Breast epithelium (tissue), 3 donors: ENCODE results near the gene TCEAL3.

Experiments
- POLR2A ChIP-seq: fragments of 450-650 bp; IDR thresholded peaks from one replicate; pipeline ENCODE4 v1.6.1; 2016; ENCODE audit warnings: antibody characterized with exemption, mild to moderate bottlenecking, moderate library complexity
- POLR2AphosphoS5 ChIP-seq, 3 donors: sonication (generic); formaldehyde crosslinking; IDR thresholded peaks; one replicate each; pipeline ENCODE4 v1.6.1; 2017; ENCODE audit warnings: antibody characterized with exemption in 3 of 3
- TF ChIP-seq, protein P1 (sequence below), 3 donors: fragments of 450-650 bp; IDR thresholded peaks; one replicate each; pipeline ENCODE4 v1.5.1; 2016 to 2017; ENCODE audit warnings: antibody characterized with exemption in 3 of 3, mild to moderate bottlenecking in 3 of 3, moderate library complexity in 3 of 3

DNA sequence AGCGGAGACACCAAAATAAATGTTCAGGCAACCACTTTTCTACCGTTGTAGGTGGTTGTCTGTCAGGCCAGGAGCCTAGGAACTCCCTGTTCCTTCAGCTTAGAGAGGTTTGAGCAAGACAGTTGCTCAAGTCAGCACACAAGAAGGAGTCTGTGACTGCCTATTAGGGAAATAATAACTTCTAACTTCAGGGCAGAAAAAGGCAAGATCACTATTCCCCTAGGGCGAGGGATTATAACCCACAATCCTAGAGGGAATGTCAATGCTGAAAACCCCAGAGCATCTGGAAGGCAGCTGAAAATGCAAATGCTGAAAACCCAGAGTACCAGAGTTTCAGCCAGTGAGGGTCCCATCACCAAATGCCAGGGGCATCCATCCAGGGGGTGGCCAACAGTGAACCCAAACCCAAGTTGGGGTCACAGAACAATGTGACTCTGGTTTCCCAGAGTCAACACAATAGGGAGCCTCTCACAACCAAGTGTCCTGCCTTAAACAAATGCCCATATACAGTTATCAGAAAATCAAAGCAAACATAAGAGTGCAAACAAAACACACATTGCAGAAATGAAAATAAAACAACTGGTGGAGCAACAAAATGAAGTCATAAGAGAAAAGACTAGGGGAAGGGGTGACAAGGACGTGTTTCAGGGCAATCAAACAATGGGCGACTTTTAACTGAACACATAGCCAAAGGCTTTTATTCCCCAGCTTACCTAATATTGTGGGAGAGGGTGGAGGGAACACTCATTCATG is 51.1 kb downstream of the TCEAL3 start:
- TF ChIP-seq, protein P1, sequence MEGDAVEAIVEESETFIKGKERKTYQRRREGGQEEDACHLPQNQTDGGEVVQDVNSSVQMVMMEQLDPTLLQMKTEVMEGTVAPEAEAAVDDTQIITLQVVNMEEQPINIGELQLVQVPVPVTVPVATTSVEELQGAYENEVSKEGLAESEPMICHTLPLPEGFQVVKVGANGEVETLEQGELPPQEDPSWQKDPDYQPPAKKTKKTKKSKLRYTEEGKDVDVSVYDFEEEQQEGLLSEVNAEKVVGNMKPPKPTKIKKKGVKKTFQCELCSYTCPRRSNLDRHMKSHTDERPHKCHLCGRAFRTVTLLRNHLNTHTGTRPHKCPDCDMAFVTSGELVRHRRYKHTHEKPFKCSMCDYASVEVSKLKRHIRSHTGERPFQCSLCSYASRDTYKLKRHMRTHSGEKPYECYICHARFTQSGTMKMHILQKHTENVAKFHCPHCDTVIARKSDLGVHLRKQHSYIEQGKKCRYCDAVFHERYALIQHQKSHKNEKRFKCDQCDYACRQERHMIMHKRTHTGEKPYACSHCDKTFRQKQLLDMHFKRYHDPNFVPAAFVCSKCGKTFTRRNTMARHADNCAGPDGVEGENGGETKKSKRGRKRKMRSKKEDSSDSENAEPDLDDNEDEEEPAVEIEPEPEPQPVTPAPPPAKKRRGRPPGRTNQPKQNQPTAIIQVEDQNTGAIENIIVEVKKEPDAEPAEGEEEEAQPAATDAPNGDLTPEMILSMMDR (IDR thresholded peaks at IDR 0.05) = no peak
- TF ChIP-seq POLR2A = no peak
- no peak for TF ChIP-seq POLR2AphosphoS5 (IDR thresholded peaks at IDR 0.05)
